Amniotic stem cell (primary cell): ENCODE measurements around the gene FGF9.

ENCODE experiments used
- DNase-seq: peaks from one replicate; lab custom pipeline; 2025; lab: John Stamatoyannopoulos, UW

The FGF9 gene

DNA sequence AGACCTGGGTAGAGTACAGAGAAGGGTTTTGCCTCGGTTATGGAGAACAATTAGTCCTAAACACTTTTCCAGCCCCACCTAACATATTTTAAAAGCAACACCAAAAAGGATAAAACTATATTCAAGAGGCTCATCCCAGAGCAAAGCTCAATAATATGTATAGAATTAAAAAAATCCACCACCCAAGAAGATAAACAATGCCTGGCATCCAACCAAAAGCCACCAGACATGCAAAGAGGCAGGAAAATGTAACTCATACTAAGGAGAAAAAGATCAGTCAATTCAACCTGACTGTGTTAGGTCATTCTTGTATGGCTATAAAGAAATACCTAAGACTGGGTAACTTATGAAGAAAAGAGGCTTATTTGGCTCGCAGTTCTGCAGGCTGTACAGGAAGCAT, 39.3 kb downstream of the FGF9 start:
- no peak for DNase-seq

DNA sequence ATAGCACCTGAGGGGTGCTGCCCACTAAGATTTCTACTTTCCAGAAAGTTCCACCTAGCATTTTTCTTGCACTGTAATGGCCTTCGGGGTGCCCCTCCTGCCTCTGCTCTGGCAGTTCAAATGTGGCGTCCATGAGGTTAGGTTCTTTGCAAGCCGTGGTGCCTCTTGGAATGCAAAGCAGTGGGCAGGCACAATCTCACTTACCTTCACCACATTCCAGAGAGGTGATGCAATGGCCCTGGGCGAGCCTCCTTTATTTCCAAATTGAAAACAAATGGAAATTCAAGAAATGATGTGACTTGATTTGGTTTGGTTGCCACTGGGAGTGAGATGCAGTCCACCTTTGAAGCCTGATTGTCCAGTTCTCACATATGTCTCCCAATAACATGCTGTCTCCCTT, 46.9 kb downstream of the FGF9 start:
- no peak for DNase-seq

- DNase-seq = no peak
These were observed 48.6 kb downstream of the FGF9 start for GRCh38 chr13:21719463-21719862.

DNA sequence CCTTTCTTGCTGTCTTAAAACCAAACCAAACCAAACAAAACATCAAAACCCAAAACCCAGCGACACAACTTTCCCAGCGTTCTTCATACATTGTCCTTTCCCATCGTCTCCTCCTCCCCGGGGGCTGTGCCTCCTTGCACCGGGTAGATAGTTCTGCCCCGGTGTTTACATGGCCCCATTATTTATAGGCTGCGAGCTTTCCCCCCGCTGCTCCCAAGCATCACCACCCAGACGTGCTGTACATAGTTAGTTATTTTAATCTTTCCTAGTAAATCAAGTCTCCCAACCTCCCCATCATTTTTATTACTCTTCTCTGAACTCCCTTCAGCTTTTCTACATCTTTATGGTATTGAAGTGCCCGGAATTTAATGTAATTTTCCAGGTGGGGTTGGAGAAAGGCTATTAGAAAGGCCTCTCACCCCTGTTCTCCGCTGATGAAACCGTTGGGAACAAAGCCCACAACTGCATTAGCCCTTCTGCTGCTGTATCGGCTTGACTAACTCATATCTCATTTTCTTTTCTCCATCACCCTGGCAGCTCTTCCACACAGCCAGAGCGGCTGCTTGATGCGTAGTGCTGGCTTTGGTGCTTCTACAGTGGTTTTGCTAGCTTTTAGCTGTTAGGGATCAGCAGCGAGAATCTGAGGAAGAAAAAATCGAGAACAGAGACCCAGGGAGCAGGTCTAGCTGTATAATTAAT, 53.1 kb downstream of the FGF9 start:
- no peak for DNase-seq

DNA sequence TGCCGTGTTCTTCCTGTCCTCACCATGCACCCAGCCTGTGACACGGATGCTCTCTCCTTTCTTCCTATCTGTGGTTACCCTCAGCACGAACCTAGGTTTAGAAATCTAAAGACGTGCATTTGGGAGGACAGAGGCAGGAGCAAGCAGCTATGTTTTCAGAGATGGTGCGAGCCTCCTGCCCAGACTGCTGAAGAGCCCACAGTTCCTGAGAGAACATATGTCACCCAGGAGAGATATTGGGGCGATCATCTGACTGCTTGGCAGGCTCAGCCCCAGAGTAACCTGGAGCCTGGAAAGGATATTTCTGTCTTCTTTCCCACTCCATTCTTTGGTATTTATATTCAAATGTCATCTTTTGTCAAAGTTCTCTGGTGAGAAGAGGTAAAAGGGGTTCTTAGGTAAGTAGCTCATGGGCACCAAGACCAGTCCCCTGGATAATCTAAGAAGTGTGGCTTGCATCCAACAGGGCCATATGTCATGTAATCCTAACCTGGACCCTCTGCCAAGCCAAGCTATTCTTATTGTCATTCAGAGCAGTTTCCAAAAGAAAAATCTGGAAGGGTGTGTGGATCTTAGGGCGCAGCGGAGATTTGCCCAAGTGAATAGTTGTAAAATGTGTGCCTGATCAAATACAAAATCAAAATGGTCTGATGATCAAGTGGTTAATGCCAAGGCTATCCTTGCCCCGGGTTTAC, 59.5 kb downstream of the FGF9 start:
- DNase-seq = no peak

DNA sequence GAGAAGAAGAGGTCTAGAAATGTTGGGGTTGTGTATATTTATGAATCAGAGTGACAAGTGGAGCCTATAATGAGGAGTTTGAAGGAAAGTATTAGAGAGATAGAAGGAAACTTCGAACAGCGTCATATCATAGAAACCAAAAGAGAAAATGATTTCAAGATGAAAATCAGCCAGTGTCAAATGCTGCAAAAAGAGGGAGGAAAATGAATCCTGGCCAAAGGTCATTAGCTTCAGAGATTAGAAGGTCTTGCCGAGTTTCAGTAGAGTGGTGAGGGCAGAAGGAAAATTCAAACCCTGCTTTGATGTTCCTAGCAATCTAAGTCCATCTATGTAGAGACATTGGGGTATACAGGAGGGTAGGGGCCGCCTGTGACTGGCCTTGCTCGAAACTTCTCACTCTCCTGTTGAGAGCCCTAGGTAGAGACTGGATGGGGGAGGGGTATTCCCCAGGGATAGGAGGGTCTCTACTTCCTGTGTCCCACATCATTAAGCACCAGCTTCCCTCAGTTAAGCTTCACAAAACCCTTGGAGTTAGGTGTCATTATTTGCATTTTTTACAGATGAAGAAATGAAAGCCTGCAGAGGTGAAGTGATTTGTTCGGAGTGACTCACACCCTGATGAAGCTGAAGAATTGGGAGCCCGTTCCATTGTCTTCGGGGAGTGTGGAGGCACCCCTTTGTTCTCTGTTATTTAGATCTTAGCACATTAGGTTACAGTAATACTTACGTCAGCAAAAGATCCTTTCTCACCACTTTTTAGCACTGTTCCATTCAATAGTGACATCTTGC, 62.8 kb downstream of the FGF9 start:
- no peak for DNase-seq

- no peak for DNase-seq
These were observed 64.1 kb downstream of the FGF9 start for GRCh38 chr13:21734961-21735360.

- no peak for DNase-seq
These were observed 65.0 kb downstream of the FGF9 start for GRCh38 chr13:21735701-21736401.

DNA sequence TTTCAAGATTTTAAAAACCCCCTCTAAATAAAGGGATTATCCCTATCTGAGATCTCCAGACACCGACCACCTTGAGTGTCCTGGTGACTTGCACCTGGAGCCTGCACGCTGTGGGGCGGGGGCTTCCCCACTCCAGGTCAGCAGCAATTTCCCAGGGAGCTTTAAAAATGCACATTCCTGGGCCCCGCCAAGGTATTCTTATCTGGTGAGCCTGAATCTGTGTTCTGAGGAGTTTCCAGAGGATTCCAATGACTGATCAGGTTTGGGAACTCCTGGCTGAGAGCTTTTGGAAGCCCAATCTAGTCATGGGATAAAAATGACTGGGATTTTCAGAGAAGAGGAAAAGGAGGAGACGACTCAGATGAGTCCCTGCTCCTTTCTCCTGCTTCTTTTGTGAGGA, 66.1 kb downstream of the FGF9 start:
- DNase-seq = no peak

DNA sequence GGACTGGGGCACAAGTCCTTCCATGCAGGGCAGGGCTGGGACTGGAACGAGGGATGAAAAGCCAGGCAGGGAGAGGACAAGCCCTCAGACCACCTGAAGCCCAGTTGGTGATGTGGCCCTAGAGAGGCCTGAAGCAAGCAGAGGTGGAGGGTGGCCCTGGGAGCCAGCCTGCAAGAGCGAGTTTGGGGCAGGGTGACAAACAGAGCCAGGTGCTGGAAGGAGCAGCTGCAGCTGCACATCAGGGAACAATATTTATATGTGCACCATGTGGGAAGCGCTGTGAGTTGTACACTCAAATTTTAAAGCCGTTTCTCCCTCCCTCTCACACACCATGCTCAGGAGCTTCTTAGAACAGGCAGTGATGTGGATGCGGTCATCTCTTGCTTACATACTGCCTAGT, 67.8 kb downstream of the FGF9 start:
- no peak for DNase-seq

DNA sequence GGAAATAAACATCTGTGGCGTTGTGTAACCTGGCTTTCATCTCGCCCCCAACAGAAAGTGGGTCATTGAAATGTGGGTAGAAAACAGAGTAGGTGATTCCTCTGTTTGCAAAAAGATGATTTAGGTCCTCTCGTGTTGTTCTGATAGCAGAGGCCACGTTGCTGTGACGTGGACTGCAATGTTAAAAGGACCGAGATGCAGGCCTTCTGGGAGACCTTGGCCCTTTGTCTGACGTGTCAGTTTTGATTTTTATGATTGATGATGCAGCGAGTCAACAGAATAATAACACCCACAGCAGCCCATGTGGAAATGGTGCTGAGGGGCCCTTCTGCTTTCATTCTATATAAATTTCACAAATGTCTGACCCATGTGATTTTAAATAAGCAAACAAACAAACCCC, 68.9 kb downstream of the FGF9 start:
- DNase-seq = no peak

- no peak for DNase-seq
These were observed 70.6 kb downstream of the FGF9 start for GRCh38 chr13:21741396-21741979.

DNA sequence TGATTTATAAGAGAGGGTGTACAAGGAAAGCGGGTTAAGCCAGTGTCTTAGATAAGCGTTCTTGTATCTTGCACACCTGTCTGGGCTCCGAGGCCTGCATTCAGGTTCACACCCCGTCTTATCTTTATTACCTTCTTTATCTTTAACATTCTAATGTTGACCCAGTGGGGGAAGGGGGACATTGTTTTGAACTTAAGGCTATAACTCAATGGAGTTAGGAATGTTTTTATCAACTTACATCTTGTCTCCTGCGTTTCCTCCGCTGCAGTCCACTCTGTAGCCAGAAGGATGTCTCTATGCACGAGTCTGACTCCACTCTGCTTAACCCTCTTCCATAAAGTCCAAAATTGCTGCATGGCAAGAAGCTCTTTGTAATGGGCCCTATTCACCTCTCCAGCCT, 71.2 kb downstream of the FGF9 start:
- no peak for DNase-seq

DNA sequence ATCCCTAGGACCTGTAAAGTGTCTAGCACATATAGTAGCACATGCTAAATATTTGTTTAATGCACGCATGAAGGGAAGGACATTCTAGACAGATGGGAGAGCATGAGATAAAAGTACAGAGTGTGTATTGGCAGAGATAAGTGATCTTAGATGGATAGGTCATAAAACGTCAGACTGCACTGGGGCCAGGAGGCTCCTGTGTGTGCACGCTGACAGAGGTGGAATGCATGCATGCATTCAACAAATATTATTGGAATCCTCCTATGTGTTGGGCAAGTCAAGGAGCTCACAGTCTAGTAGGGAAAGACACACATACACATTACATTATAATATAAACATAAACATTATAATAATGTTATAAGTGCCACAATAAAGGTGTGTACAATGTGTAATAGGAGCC, 73.3 kb downstream of the FGF9 start:
- no peak for DNase-seq

DNA sequence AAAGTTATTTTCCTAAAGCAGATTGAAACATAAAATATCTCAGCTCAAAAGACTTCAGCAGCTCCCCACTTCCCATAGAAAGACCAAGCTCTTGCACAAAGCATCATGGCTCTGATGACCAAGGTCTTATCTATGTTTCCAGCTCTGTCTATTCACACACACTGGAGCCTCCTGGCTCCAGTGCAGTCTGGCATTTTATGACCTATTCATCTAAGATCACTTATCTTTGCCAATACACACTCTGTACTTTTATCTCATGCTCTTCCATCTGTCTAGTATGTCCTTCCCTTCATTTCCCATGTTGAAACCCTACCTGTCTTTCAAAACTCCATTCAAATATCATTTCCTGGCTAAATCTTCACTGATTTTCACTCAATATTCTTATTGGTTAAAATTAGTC, 74.4 kb downstream of the FGF9 start:
- no peak for DNase-seq

GRCh38 chr13:21747456-21747855, 76.6 kb downstream of the FGF9 start:
- DNase-seq = no peak

DNA sequence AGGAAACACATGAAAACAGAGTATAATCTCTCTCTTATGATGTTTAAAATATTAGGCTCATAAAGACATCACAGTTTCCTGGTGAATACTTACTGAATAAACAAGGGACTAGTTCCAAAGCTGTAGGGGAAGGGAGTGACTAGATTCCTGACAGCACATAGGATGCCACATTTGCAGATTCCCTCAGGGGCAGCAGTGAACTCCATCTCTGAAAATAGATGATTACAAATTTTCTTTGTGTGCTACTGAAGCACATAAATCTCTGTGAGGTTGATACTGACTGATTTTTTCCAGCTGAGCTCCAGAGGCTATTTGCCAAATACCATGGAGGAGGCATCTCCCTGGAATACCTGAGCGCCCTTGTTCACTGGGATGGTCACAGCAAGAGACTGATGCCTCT, 77.3 kb downstream of the FGF9 start:
- no peak for DNase-seq

DNA sequence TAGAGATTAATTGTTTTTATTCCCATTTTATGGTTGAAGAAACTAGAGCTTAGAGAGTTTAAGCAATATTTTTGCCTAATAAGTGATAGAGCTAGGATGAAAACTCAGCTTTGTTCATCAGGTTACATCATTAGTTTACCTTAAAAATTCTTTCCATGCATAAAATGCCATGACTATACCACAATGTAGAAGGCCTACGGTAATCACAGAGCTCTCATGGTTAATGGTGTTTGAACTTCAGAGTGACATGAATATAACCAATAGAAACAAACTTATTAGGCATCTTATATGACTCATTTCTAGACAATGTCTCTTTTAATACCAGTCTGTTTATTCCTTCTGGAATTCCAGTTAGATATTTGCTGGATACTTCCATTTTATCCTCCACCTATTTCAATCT, 78.5 kb downstream of the FGF9 start:
- no peak for DNase-seq

- DNase-seq = no peak
These were observed 81.6 kb downstream of the FGF9 start for GRCh38 chr13:21752501-21752900.

DNA sequence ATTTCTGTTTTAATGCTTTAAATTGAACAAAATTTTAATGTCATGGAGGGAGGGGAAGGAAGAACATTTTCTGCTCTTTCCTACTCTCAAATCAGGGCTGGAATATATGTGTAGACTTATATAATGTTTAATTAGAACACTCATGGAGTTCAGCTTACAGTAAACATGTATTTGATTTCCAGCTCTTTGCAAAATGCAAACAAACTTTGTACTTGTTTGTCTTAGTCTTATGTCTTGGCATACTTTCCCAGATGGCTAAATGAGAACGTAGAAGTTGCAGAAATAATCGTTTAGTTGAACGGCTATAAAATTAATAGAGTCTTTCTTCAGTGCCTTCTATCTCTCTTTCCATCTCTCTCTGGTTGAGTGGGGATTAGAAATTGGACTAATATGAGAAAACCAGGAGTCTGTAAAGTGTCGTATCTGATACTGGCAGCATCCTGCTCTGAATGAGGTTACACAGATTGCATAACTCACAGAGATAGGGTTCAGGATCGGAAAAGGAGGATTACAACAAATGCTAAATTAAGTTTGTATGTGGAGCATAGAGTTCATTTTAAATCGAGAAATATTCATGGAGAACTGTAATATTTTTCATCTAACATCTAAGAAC, 82.3 kb downstream of the FGF9 start:
- DNase-seq = no peak
